ENCODE measurements around the gene ASCC1.

DNA sequence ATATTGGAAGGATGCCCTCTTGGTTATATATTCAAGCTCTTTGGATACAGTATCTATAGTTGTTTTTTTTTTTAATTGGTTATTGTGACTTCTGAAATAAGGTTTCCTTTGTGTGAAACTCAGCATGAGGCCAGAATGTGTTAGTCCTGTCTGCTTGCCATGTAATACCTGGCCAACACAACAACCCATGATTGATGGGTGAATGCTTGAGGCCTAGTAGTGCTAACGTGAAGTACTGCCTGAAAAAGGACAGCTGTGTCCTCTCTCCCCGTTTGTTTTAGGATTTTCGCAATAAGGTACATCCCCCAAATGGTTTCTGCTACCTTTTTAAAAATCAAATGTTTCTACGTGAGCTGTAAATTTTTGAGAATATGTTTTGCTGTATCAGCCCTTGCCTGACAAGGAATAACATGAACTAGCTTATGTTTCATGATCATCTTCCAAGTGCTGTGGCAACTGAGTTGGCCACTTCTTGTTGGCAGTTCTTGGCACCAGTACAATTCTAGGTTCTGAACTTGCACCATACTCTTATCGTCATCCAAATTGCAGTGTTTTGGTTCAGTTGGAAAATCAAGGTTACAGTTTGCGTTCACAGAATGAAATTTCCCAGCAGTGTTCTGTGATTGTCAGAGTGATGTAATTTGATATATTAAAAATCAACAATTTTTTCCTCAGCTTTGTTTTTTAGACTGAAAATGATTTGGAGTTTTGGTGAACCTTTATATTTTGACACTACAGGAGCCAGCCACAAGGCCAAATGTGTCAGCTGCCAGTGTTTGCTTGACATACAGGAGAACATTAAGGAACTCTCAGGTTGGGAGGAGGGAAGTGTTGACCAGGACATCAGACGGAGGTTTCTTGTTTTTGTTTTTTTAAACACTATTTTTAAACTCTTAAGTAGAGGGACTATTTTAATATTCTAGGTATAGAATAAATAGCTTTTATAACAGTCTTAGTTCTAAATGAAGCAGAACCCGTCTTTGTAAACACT lies 13.5 kb upstream of the ASCC1 start:
- TF ChIP-seq, protein P1, sequence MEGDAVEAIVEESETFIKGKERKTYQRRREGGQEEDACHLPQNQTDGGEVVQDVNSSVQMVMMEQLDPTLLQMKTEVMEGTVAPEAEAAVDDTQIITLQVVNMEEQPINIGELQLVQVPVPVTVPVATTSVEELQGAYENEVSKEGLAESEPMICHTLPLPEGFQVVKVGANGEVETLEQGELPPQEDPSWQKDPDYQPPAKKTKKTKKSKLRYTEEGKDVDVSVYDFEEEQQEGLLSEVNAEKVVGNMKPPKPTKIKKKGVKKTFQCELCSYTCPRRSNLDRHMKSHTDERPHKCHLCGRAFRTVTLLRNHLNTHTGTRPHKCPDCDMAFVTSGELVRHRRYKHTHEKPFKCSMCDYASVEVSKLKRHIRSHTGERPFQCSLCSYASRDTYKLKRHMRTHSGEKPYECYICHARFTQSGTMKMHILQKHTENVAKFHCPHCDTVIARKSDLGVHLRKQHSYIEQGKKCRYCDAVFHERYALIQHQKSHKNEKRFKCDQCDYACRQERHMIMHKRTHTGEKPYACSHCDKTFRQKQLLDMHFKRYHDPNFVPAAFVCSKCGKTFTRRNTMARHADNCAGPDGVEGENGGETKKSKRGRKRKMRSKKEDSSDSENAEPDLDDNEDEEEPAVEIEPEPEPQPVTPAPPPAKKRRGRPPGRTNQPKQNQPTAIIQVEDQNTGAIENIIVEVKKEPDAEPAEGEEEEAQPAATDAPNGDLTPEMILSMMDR (IDR thresholded peaks at IDR 0.05): no peak
- TF ChIP-seq EZH2 (IDR thresholded peaks at IDR 0.05; ENCODE audit: borderline replicate concordance, insufficient read depth, low read depth, low read length, poor library complexity, severe bottlenecking): no peak
